B cell (primary cell): ENCODE data around the gene FMNL2. TPM values are rescaled to one million over a fixed set of nuclear protein-coding genes. Genes with fewer than 3 reads are reported as not detected.

ENCODE experiments used
- ATAC-seq: fragments of 200-7000 bp; cut with Tn5 transposase; one replicate; pipeline ENCODE4 v1.10.0; 2021; ENCODE audit warnings: low read depth, mild to moderate bottlenecking, moderate number of reproducible peaks, moderate library complexity
- CTCF ChIA-PET: fragments of 350-600 bp; sonication (Branson Sonifier 250); formaldehyde crosslinking; loops from one replicate; lab custom pipeline; 2021; ENCODE audit warnings: antibody characterized with exemption, inconsistent platforms; lab: Charles Lee
- POLR2A ChIA-PET: fragments of 350-600 bp; sonication (Branson Sonifier 250); formaldehyde crosslinking; loops from one replicate; lab custom pipeline; 2021; ENCODE audit warnings: antibody characterized with exemption; lab: Charles Lee
- DNase-seq: peaks from one replicate; pipeline ENCODE4 v3.0.0; 2013
- H2AFZ ChIP-seq: 2 replicates; pipeline ENCODE4 v1.6.1; 2012; ENCODE audit warnings: mild to moderate bottlenecking, low read depth, low read length; ENCODE audit not compliant: insufficient read depth, poor library complexity, severe bottlenecking
- H3K27ac ChIP-seq, 2 donors: 1 replicate in 1 of 2; 2 replicates in 1 of 2; pipeline ENCODE4 v1.5.1; 2012 to 2013; ENCODE audit warnings: low read length in 2 of 2, mild to moderate bottlenecking in 2 of 2, moderate library complexity in 1 of 2
- H3K27me3 ChIP-seq, 4 experiments: fragments of 200-600 bp in 1 of 4; sonication (generic) in 1 of 4; replicated peaks in 1 of 4; 1 replicate in 2 of 4; 2 replicates in 2 of 4; pipeline versions ENCODE4 v1.6.1 to v1.7.0; 2013 to 2016; ENCODE audit warnings: low read length in 3 of 4, mild to moderate bottlenecking in 2 of 4, mixed read lengths in 1 of 4, moderate library complexity in 1 of 4; ENCODE audit not compliant: insufficient read depth in 4 of 4, control insufficient read depth in 3 of 4; ENCODE audit errors: control extremely low read depth in 1 of 4
- H3K36me3 ChIP-seq, 2 experiments: replicated peaks in 1 of 2; 1 replicate in 1 of 2; 2 replicates in 1 of 2; pipeline versions ENCODE4 v1.6.1 to v1.7.1; 2013; ENCODE audit warnings: low read length in 1 of 2; ENCODE audit not compliant: insufficient read depth in 2 of 2, control insufficient read depth in 1 of 2; ENCODE audit errors: control extremely low read depth in 1 of 2, extremely low read depth in 1 of 2
- H3K4me1 ChIP-seq, 2 donors: fragments of 200-600 bp in 1 of 2; sonication (generic) in 1 of 2; 1 replicate in 1 of 2; 2 replicates in 1 of 2; pipeline versions ENCODE4 v1.5.1 to v1.6.1; 2013 to 2017; ENCODE audit warnings: low read length in 2 of 2; ENCODE audit not compliant: control insufficient read depth in 2 of 2, insufficient read depth in 2 of 2
- H3K4me2 ChIP-seq: replicated peaks from 2 replicates; pipeline ENCODE3; 2012; ENCODE audit warnings: mild to moderate bottlenecking, low read depth, low read length; ENCODE audit not compliant: poor library complexity, severe bottlenecking
- H3K4me3 ChIP-seq, 5 experiments: fragments of 200-600 bp in 1 of 5; sonication (generic) in 1 of 5; 1 replicate in 3 of 5; 2 replicates in 2 of 5; pipeline versions ENCODE4 v1.5.1 to v1.7.0; 2011 to 2016; ENCODE audit warnings: low read length in 4 of 5, mild to moderate bottlenecking in 4 of 5, low read depth in 2 of 5, control low read depth in 1 of 5, moderate library complexity in 1 of 5; ENCODE audit not compliant: insufficient read depth in 1 of 5; ENCODE audit errors: control extremely low read depth in 1 of 5, extremely low read depth in 1 of 5
- H3K79me2 ChIP-seq: fragments of 200-600 bp; sonication (generic); one replicate; pipeline ENCODE4 v1.6.0; 2016; ENCODE audit warnings: low read length; ENCODE audit not compliant: control insufficient read depth, insufficient read depth
- H3K9ac ChIP-seq: fragments of 200-600 bp; sonication (generic); 2 replicates; pipeline ENCODE4 v1.6.1; 2017; ENCODE audit warnings: mild to moderate bottlenecking, low read length, moderate library complexity
- H3K9me3 ChIP-seq, 3 donors: one replicate each; pipeline versions ENCODE4 v1.6.1 to v1.7.1; 2013; ENCODE audit warnings: low read length in 2 of 3; ENCODE audit not compliant: control insufficient read depth in 2 of 3, insufficient read depth in 1 of 3; ENCODE audit errors: control extremely low read depth in 1 of 3
- H4K20me1 ChIP-seq: 2 replicates; pipeline ENCODE4 v1.6.0; 2012; ENCODE audit warnings: mild to moderate bottlenecking, low read length; ENCODE audit not compliant: insufficient read depth, control insufficient read depth, poor library complexity, severe bottlenecking
- H3K27ac Mint-ChIP-seq: one replicate; pipeline ENCODE4 v1.8.0; 2021; ENCODE audit warnings: mixed read lengths
- H3K27me3 Mint-ChIP-seq: one replicate; pipeline ENCODE4 v1.8.0; 2021; ENCODE audit warnings: mixed read lengths
- H3K4me1 Mint-ChIP-seq: one replicate; pipeline ENCODE4 v1.8.0; 2021; ENCODE audit warnings: mixed read lengths
- H3K4me3 Mint-ChIP-seq: one replicate; pipeline ENCODE4 v1.8.0; 2021; ENCODE audit warnings: mixed read lengths
- H3K9me3 Mint-ChIP-seq: one replicate; pipeline ENCODE4 v1.8.0; 2022; ENCODE audit warnings: mixed read lengths; ENCODE audit not compliant: insufficient read depth
- EZH2 ChIP-seq: IDR thresholded peaks from 2 replicates; pipeline ENCODE4 v1.6.1; 2012; ENCODE audit warnings: borderline replicate concordance, low read depth, mild to moderate bottlenecking, moderate library complexity, low read length; ENCODE audit not compliant: insufficient read depth, poor library complexity, severe bottlenecking
- WGBS: methylation state at CpG from one replicate; pipeline ENCODE4 v1.1.5; 2013; ENCODE audit warnings: missing lambda C conversion rate; ENCODE audit not compliant: insufficient coverage; 5-methylcytosine and 5-hydroxymethylcytosine counted together
- intact Hi-C: fragments of 100-400 bp; cut with micrococcal nuclease; formaldehyde crosslinking; loops from one replicate; pipeline ENCODE4 v1.10.0; 2022
- polyA plus RNA-seq: library from polyadenylated mRNA; depleted of rRNA; stranded (reverse); fragments of >200 nt; gene quantifications from 2 replicates; pipeline ENCODE4 v1.2.3, GENCODE V29; 2012
- total RNA-seq, 2 donors: library from RNA; stranded (reverse); fragments of 120-200 nt in 1 of 2; gene quantifications; 1 replicate in 1 of 2; 2 replicates in 1 of 2; pipeline versions ENCODE4 v1.2.3 to v1.2.4, GENCODE V29; 2013 to 2022
- TF ChIP-seq, protein P1 (sequence below): fragments of 200-600 bp; IDR thresholded peaks from one replicate; pipeline ENCODE4 v1.8.0; 2022; ENCODE audit warnings: antibody characterized with exemption, mild to moderate bottlenecking

The FMNL2 gene
- total and polyA plus RNA-seq, 2 donors (not counting 1 experiment from before 2014, with no cell fraction given): 0.73 to 8.8 TPM

DNA sequence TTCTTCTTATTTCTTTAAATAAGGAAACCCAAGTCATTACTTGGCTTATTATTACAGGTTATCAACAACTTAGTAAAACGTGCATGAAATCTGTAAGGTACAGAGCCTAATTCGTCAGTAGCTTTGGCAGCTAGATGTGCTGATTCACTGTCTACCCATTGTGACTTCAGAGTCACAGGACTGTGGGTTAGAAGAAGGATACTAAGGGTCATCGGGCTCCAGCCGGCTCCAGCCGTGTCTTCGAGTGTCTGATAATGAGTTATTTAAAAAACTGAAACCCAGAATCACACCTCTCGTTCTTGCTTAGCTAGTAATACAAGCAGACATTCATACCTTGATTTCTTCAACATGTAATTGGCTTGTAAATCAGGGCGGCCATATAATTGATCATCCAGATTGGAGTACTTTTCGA, 170.5 kb downstream of the FMNL2 start:
- Mint-ChIP-seq H3K4me3 (no peak overlapping the region), H3K27ac (no peak overlapping the region), H3K9me3 (no peaks in the 10 kb centered on the region), H3K4me1 (peaks cover 2% of the 10 kb centered on the region), H3K27me3 (no peaks in the 10 kb centered on the region)
- Histone ChIP-seq H3K36me3 (no peaks in the 10 kb centered on the region), H2AFZ (no peak overlapping the region), H4K20me1 (no peaks in the 10 kb centered on the region), H3K4me2 (no peak overlapping the region), H3K9ac (no peak overlapping the region), H3K27ac (no peak overlapping the region), H3K79me2 (no peaks in the 10 kb centered on the region), H3K9me3 (peaks cover 0 to 5% (median 0%) of the 10 kb centered on the region in 3 donors), H3K27me3 (no peaks in the 10 kb centered on the region), H3K4me1 (no peaks in the 10 kb centered on the region), H3K4me3 (no peak overlapping the region)
- TF ChIP-seq, protein P1, sequence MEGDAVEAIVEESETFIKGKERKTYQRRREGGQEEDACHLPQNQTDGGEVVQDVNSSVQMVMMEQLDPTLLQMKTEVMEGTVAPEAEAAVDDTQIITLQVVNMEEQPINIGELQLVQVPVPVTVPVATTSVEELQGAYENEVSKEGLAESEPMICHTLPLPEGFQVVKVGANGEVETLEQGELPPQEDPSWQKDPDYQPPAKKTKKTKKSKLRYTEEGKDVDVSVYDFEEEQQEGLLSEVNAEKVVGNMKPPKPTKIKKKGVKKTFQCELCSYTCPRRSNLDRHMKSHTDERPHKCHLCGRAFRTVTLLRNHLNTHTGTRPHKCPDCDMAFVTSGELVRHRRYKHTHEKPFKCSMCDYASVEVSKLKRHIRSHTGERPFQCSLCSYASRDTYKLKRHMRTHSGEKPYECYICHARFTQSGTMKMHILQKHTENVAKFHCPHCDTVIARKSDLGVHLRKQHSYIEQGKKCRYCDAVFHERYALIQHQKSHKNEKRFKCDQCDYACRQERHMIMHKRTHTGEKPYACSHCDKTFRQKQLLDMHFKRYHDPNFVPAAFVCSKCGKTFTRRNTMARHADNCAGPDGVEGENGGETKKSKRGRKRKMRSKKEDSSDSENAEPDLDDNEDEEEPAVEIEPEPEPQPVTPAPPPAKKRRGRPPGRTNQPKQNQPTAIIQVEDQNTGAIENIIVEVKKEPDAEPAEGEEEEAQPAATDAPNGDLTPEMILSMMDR: no peak
- no peak for TF ChIP-seq EZH2
- DNase-seq: no peak
- WGBS: 83% methylated on average over 3 of the region's 9 CpGs
- ChIA-PET POLR2A (no interaction called here), CTCF (no interaction called here)
- intact Hi-C loops: no loop called here
- ATAC-seq: no peak

DNA sequence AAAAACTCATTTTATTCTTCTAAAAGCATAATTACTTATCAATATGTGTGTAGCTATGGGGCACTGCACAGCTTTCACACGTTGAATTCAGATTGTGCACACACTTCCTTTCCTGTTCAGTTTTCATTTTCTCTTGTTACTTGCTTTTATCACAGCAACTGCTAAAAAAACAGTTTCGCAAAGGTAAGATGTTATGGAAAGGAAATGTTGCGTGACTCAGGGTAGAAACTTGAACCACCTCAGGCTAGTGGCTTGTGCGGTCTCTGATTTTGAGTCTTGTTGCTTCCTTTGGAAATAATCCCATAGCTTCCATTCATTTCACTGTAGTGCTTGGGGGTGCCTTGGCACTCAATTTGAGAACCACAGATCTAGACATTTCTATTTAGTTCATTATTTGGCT, 171.9 kb downstream of the FMNL2 start:
- no peak overlapping the region for H3K4me2 ChIP-seq
- H3K4me3 Mint-ChIP-seq: no peak overlapping the region
- peaks cover 2% of the 10 kb centered on the region for H3K4me1 Mint-ChIP-seq
- no peaks in the 10 kb centered on the region for H3K27me3 Mint-ChIP-seq
- H3K4me3 ChIP-seq: no peak overlapping the region
- H3K9ac ChIP-seq: no peak overlapping the region
- H3K79me2 ChIP-seq: no peaks in the 10 kb centered on the region
- no peaks in the 10 kb centered on the region for H3K36me3 ChIP-seq
- H3K9me3 ChIP-seq: peaks cover 0 to 5% (median 0%) of the 10 kb centered on the region in 3 donors
- ATAC-seq: no peak
- no peaks in the 10 kb centered on the region for H3K27me3 ChIP-seq
- no peak overlapping the region for H2AFZ ChIP-seq
- no peaks in the 10 kb centered on the region for H3K4me1 ChIP-seq
- ChIA-PET CTCF (no interaction called here), POLR2A (no interaction called here)
- no peak for DNase-seq
- no CpG with 5 or more reads among the region's 4 CpGs for whole genome bisulfite sequencing
- H3K27ac Mint-ChIP-seq: no peak overlapping the region
- H3K9me3 Mint-ChIP-seq: no peaks in the 10 kb centered on the region
- H3K27ac ChIP-seq: no peak overlapping the region
- TF ChIP-seq, protein P1: no peak
- TF ChIP-seq EZH2: no peak
- no peaks in the 10 kb centered on the region for H4K20me1 ChIP-seq
- intact Hi-C loops: no loop called here
